Natural killer cell (primary cell): ENCODE data around the gene ZNF414. TPM values are rescaled to one million over a fixed set of nuclear protein-coding genes. Genes with fewer than 3 reads are reported as not detected.

Experiments used
- ATAC-seq, 3 donors: fragments of 150-1000 bp in 2 of 3; fragments of 200-7000 bp in 1 of 3; cut with Tn5 transposase; 1 replicate in 1 of 3; 2 replicates in 2 of 3; pipeline ENCODE4 v1.10.0; 2021; ENCODE audit warnings: mild to moderate bottlenecking in 2 of 3, moderate library complexity in 2 of 3
- DNase-seq, 2 donors: peaks; one replicate each; pipeline versions ENCODE4 v3.0.0 to v3.0.0-alpha.2; 2013 to 2021; ENCODE audit warnings: mixed read lengths in 1 of 2
- H3K27ac ChIP-seq: one replicate; pipeline ENCODE4 v1.5.1; 2013; ENCODE audit warnings: mild to moderate bottlenecking, low read length
- H3K27me3 ChIP-seq: one replicate; pipeline ENCODE4 v1.6.1; 2013; ENCODE audit warnings: low read length; ENCODE audit not compliant: control insufficient read depth, insufficient read depth
- H3K36me3 ChIP-seq: one replicate; pipeline ENCODE4 v1.6.1; 2013; ENCODE audit warnings: low read length; ENCODE audit not compliant: control insufficient read depth, insufficient read depth
- H3K4me1 ChIP-seq: one replicate; pipeline ENCODE4 v1.6.1; 2013; ENCODE audit warnings: low read length; ENCODE audit not compliant: control insufficient read depth, insufficient read depth
- H3K4me3 ChIP-seq: one replicate; pipeline ENCODE4 v1.5.1; 2013; ENCODE audit warnings: low read length
- H3K9me3 ChIP-seq: one replicate; pipeline ENCODE4 v1.6.1; 2013; ENCODE audit warnings: low read length; ENCODE audit not compliant: control insufficient read depth, insufficient read depth
- H3K27ac Mint-ChIP-seq, 2 donors: one replicate each; pipeline ENCODE4 v1.8.0; 2022; ENCODE audit warnings: mild to moderate bottlenecking in 2 of 2, mixed read lengths in 2 of 2, moderate library complexity in 1 of 2
- H3K27me3 Mint-ChIP-seq, 2 donors: one replicate each; pipeline ENCODE4 v1.8.0; 2022; ENCODE audit warnings: low read depth in 2 of 2, mixed read lengths in 2 of 2
- H3K36me3 Mint-ChIP-seq: one replicate; pipeline ENCODE4 v1.8.0; 2022; ENCODE audit warnings: mixed read lengths
- H3K4me1 Mint-ChIP-seq, 2 donors: one replicate each; pipeline ENCODE4 v1.8.0; 2022; ENCODE audit warnings: mixed read lengths in 2 of 2
- H3K4me3 Mint-ChIP-seq: one replicate; pipeline ENCODE4 v1.8.0; 2022; ENCODE audit warnings: mild to moderate bottlenecking, moderate library complexity, mixed read lengths
- H3K9me3 Mint-ChIP-seq, 2 donors: one replicate each; pipeline ENCODE4 v1.8.0; 2022; ENCODE audit warnings: mixed read lengths in 2 of 2
- WGBS: methylation state at CpG from one replicate; pipeline ENCODE4 v1.1.7; 2013; ENCODE audit warnings: missing lambda C conversion rate; ENCODE audit not compliant: insufficient coverage; 5-methylcytosine and 5-hydroxymethylcytosine counted together
- intact Hi-C: fragments of 100-400 bp; cut with micrococcal nuclease; formaldehyde crosslinking; loops from one replicate; pipeline ENCODE4 v1.14.2; 2022
- total RNA-seq, 4 donors: library from RNA; stranded (reverse); fragments of 120-200 nt in 1 of 4; gene quantifications; one replicate each; pipeline versions ENCODE4 v1.2.3 to v1.2.4, GENCODE V29; 2013 to 2022
- TF ChIP-seq, protein P1 (sequence below): fragments of 200-600 bp; IDR thresholded peaks from one replicate; pipeline ENCODE4 v1.8.0; 2022; ENCODE audit warnings: antibody characterized with exemption

The ZNF414 gene
- total RNA-seq, 3 donors from 2014 or later (not counting 1 experiment from before 2014, with no cell fraction given): 42.1 to 46.4 (median 42.3) TPM

- Histone ChIP-seq H3K36me3 (peaks cover 54% of the 10 kb centered on the region), H3K27ac (no peak overlapping the region), H3K9me3 (no peaks in the 10 kb centered on the region), H3K4me3 (no peak overlapping the region), H3K27me3 (no peaks in the 10 kb centered on the region), H3K4me1 (no peaks in the 10 kb centered on the region)
- Mint-ChIP-seq H3K27me3 (no peaks in the 10 kb centered on the region), H3K4me1 (peaks cover 48 to 56% of the 10 kb centered on the region in 2 donors), H3K9me3 (no peaks in the 10 kb centered on the region), H3K27ac (peak overlapping the region in 1 of 2 donors; percentile 23), H3K36me3 (peaks cover 29% of the 10 kb centered on the region), H3K4me3 (no peak overlapping the region)
- TF ChIP-seq, protein P1, sequence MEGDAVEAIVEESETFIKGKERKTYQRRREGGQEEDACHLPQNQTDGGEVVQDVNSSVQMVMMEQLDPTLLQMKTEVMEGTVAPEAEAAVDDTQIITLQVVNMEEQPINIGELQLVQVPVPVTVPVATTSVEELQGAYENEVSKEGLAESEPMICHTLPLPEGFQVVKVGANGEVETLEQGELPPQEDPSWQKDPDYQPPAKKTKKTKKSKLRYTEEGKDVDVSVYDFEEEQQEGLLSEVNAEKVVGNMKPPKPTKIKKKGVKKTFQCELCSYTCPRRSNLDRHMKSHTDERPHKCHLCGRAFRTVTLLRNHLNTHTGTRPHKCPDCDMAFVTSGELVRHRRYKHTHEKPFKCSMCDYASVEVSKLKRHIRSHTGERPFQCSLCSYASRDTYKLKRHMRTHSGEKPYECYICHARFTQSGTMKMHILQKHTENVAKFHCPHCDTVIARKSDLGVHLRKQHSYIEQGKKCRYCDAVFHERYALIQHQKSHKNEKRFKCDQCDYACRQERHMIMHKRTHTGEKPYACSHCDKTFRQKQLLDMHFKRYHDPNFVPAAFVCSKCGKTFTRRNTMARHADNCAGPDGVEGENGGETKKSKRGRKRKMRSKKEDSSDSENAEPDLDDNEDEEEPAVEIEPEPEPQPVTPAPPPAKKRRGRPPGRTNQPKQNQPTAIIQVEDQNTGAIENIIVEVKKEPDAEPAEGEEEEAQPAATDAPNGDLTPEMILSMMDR: no peak
- WGBS: 92% methylated on average over 5 of the region's 5 CpGs
- intact Hi-C loops: no loop called here
- no peak for DNase-seq
- no peak for ATAC-seq
Observed at GRCh38 chr19:8462571-8462970, 51.4 kb downstream of the ZNF414 start.

GRCh38 chr19:8461891-8462290 lies 52.1 kb downstream of the ZNF414 start:
- no peak overlapping the region for H3K27ac ChIP-seq
- no peaks in the 10 kb centered on the region for H3K27me3 ChIP-seq
- H3K36me3 Mint-ChIP-seq: peaks cover 22% of the 10 kb centered on the region
- H3K4me3 ChIP-seq: no peak overlapping the region
- ATAC-seq (no peak), DNase-seq (no peak)
- no peaks in the 10 kb centered on the region for H3K27me3 Mint-ChIP-seq
- H3K27ac Mint-ChIP-seq: peak overlapping the region in 1 of 2 donors; percentile 23
- TF ChIP-seq, protein P1: no peak
- H3K4me1 Mint-ChIP-seq: peaks cover 51 to 60% of the 10 kb centered on the region in 2 donors
- no peak overlapping the region for H3K4me3 Mint-ChIP-seq
- H3K9me3 ChIP-seq: no peaks in the 10 kb centered on the region
- peaks cover 54% of the 10 kb centered on the region for H3K36me3 ChIP-seq
- H3K9me3 Mint-ChIP-seq: no peaks in the 10 kb centered on the region
- H3K4me1 ChIP-seq: no peaks in the 10 kb centered on the region
- intact Hi-C loops: no loop called here
- 94% methylated on average over 14 of the region's 14 CpGs for WGBS

GRCh38 chr19:8461376-8461775 lies 52.6 kb downstream of the ZNF414 start:
- H3K27ac ChIP-seq: no peak overlapping the region
- H3K27me3 Mint-ChIP-seq: no peaks in the 10 kb centered on the region
- intact Hi-C loops: no loop called here
- H3K27ac Mint-ChIP-seq: peak overlapping the region in 1 of 2 donors; percentile 23
- peaks cover 17% of the 10 kb centered on the region for H3K36me3 Mint-ChIP-seq
- DNase-seq: no peak
- H3K9me3 Mint-ChIP-seq: no peaks in the 10 kb centered on the region
- H3K4me1 ChIP-seq: no peaks in the 10 kb centered on the region
- no peak overlapping the region for H3K4me3 ChIP-seq
- 96% methylated on average over 4 of the region's 4 CpGs for WGBS
- H3K27me3 ChIP-seq: no peaks in the 10 kb centered on the region
- TF ChIP-seq, protein P1: no peak
- peaks cover 55 to 65% of the 10 kb centered on the region in 2 donors for H3K4me1 Mint-ChIP-seq
- ATAC-seq: no peak
- H3K36me3 ChIP-seq: peaks cover 56% of the 10 kb centered on the region
- no peaks in the 10 kb centered on the region for H3K9me3 ChIP-seq
- no peak overlapping the region for H3K4me3 Mint-ChIP-seq
